NB4 (cell line): ENCODE measurements around the gene LDHD.
A peak's percentile ranks its signal among the peaks of the same experiment; 100 is the strongest.

Experiments
- DNase-seq: peaks from one replicate; pipeline ENCODE4 v3.0.0; 2010; ENCODE audit warnings: low read depth
- H3K4me3 ChIP-seq: one replicate; pipeline ENCODE4 v1.5.1; 2011; ENCODE audit warnings: mild to moderate bottlenecking, low read depth, low read length, moderate library complexity
- CTCF ChIP-seq: IDR thresholded peaks from one replicate; pipeline ENCODE4 v1.5.1; 2012; ENCODE audit warnings: low read depth, low read length
- TF ChIP-seq, protein P1 (sequence below): IDR thresholded peaks from 2 replicates; pipeline ENCODE4 v1.6.1; 2011; ENCODE audit warnings: low read depth, low read length

The LDHD gene

DNA sequence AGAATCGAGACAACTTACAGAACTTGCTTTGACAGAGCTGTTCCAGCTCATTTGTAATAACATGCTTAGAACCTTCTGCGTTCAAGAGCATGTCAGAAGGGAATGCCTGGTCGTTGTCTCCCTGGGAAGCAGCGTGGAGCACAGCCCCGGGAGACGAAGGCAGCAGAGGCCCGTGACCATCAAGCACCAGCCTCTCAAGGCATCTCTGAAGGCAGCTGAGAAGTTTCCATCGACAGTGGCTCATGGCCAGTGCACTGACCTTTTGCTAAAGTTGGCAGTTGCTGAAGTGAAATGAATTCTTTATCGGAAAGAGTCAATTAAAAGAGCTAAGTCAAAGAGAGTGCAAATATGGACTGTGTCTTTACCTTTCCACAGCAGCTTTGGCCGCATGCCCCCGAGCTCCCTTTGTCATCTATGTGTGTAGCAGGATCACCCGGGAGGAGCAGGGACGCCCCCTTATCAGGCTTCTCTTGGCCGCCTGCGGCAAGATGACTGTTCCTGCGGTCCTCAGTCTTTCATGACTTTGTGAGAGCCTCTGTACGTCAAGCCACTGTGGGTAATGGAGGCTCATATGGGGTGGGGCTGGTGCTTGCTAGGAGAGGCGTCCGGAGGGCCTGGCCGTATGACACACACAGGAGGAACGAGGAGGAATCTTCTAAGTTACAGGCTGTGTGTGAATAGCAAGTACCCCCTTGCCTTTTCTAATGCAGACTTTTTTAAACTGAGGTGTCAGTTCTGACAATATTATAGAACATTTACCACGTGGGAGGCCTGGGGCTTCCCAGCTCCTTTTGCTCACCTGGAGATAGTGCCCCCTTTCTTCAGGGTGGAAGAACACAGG lies 54.2 kb downstream of the LDHD start:
- no peak for DNase-seq
- no peak overlapping the region for H3K4me3 ChIP-seq
- TF ChIP-seq CTCF, result peak; percentile 32
- TF ChIP-seq, protein P1, sequence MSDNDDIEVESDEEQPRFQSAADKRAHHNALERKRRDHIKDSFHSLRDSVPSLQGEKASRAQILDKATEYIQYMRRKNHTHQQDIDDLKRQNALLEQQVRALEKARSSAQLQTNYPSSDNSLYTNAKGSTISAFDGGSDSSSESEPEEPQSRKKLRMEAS, result no peak
